GM10266 (cell line): ENCODE measurements around the gene DENND1A.

Experiments used
- DNase-seq: peaks from one replicate; pipeline ENCODE4 v3.0.0; 2012; ENCODE audit errors: extremely low spot score
- CTCF ChIP-seq: IDR thresholded peaks from 2 replicates; pipeline ENCODE4 v1.5.1; 2012; ENCODE audit warnings: mild to moderate bottlenecking, low read depth; ENCODE audit not compliant: control insufficient read depth, insufficient read depth; ENCODE audit errors: missing control alignments

The DENND1A gene

GRCh38 chr9:123796618-123797484 is 133.1 kb downstream of the DENND1A start:
- TF ChIP-seq CTCF: no peak
- no peak for DNase-seq

GRCh38 chr9:123796094-123796493 is 133.8 kb downstream of the DENND1A start:
- TF ChIP-seq CTCF: no peak
- peak; percentile 12 for DNase-seq

DNA sequence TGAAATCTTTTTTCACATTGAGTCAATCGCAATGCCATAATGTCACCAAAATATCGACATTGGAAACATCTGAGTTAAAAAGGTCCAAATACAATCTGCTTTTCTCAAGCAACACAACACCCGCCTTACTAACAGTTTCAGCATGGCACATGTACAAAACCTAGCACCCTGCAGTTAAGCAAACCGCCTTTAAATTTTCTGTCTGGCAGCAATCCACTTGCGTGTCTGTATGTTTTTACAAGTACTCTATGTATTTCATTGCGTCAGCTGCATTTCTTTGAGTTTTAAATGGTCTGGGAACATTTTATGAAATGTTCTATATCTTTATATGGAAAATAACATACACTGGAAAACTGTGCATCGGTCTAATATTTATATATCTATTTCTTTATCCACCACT is 134.6 kb downstream of the DENND1A start:
- DNase-seq: no peak
- no peak for TF ChIP-seq CTCF

- DNase-seq: no peak
- TF ChIP-seq CTCF: no peak
These were observed 137.4 kb downstream of the DENND1A start for GRCh38 chr9:123792501-123792900.

DNA sequence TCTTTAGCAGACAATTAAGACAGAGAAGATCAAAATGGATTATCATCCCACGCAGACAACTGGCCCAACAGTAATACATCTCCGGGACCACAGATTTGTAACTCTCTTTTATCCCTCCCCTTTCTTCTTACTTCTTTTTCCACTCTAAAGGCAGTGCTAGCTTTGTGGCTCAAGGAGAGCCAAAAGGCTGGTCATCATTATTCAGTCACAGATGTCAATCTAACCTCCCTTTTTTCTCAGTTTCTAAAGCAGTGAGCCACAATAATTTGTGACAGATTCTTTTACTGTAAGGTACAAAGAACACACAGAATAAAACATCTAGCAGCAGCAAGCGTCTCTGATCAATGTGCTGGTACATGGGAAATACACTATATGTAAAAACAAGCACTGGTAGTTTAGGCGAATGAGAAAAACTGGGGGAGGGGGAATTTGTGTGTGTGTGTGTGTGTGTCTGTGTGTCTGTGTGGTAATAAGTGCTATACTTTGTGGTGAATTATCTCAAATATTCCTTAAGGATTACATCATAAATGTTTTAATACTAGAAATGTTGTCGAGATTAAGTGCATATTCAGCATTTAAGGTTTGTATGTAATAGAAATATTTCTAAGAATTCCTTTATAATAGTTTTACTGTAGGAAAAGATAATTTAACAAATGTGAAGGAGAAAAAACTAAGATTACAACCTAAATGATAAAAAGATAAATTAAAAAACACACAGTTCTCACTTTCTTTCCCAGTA is 140.2 kb downstream of the DENND1A start:
- no peak for TF ChIP-seq CTCF
- no peak for DNase-seq

DNA sequence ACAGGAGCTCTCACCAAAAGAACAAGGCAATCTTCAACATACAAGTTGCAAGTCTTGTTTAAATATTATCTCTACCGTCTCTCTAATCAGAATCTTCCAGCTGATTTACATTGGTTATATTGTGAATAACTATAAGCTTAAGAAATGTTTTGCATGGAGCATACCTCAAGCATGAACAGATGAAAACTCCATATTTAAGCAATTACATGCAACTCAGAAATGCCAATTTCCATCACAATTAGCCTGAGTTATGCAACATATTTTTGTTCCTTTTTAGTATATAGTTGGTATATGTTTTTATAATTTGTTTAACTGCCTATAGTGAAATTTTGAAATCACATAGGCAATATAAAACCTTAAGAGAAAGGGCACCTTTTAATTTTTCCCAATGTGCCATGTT is 142.5 kb downstream of the DENND1A start:
- no peak for DNase-seq
- no peak for TF ChIP-seq CTCF

GRCh38 chr9:123784518-123784917 is 145.4 kb downstream of the DENND1A start:
- DNase-seq: no peak
- no peak for TF ChIP-seq CTCF
